ENCODE results near the gene ACAD10.
"Not testable (repeated sequence)": the region's sequence is repeated elsewhere in the genome, so short reads cannot be mapped to it uniquely, and the experiment has no call there.

The ACAD10 gene

DNA sequence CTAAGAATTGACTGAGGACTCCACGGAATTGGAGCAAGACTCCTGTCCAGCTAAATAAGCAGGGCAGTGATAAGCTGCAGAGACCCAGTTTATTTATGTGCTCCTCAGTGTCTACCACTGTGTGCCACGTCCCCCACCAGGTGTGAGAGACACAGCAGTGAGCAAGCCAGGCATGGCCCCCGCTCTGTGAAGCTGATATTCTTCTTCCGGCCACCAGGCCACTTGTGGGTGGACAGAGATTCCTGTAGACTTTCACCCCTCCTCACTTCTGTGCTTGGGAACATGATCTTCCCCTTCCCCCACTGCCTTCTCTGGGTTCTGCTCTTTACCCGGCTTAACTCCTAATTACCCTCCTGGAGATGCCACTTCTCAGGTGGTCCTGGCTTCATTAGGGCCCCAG, 21.4 kb upstream of the ACAD10 start:
- ChIA-PET POLR2A (no interaction called here), CTCF (interaction anchor here (0.7 to 1.6 kb wide), 2 partner anchors 9 to 30 kb away, joined by 3 to 7 read pairs; no protein-coding TSS in a partner anchor)
- TF ChIP-seq, protein P1, sequence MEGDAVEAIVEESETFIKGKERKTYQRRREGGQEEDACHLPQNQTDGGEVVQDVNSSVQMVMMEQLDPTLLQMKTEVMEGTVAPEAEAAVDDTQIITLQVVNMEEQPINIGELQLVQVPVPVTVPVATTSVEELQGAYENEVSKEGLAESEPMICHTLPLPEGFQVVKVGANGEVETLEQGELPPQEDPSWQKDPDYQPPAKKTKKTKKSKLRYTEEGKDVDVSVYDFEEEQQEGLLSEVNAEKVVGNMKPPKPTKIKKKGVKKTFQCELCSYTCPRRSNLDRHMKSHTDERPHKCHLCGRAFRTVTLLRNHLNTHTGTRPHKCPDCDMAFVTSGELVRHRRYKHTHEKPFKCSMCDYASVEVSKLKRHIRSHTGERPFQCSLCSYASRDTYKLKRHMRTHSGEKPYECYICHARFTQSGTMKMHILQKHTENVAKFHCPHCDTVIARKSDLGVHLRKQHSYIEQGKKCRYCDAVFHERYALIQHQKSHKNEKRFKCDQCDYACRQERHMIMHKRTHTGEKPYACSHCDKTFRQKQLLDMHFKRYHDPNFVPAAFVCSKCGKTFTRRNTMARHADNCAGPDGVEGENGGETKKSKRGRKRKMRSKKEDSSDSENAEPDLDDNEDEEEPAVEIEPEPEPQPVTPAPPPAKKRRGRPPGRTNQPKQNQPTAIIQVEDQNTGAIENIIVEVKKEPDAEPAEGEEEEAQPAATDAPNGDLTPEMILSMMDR (IDR thresholded peaks at IDR 0.05; ENCODE audit: insufficient read depth, low read length, missing control alignments) = no peak
- DNase-seq (ENCODE audit: low read depth, low spot score) = no peak
- H3K4me3 ChIP-seq (ENCODE audit: low read depth, low read length) = no peak overlapping the region

DNA sequence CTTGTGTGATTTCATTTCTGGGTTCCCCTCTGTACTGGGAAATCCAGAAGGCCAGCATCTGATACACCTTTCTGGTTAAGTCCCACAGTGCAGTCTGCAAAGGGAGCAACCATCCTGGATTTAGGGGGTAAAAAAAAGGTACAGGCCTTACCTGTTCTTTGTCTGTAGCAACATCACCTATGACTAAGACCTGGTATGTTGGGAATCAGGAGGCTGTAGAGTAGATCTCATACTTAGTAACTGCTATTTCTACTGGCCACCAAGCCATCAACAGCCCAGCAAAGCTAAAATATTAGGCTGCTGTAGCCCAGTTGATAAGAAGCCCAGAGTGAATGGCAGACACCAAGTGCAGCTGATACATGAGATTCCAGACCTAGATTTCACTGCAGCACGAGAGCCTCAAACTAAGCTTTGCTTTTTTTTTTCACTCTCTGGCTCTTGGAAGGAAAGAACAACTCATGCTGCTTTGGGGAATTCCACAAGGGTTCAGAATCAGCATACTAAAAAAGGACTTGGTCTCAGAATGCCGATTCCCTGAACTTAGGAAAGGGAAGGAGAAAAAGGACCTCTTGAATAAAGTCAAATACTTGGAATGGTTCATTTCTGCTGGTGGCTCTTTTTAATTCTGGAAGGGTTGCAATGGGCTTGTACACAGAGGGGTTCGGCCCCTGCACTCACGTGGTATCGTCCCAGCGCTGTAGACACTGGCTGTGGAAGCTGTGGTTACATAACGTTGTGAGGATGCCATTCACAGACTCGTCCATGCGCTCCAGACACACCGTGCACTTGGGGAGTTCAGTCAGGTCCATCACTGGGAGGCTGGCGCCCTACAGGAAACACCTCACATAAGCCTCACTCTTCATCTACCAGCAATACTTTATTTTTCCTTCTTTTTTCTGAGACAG, 20.6 kb upstream of the ACAD10 start:
- no peak overlapping the region for H3K4me3 ChIP-seq (ENCODE audit: low read depth, low read length)
- CTCF ChIA-PET = interaction anchor here (0.7 kb wide), 1 partner anchor 31 kb away, joined by 3 read pairs; no protein-coding TSS in a partner anchor
- TF ChIP-seq, protein P1 (IDR thresholded peaks at IDR 0.05; ENCODE audit: insufficient read depth, low read length, missing control alignments) = no peak
- DNase-seq (ENCODE audit: low read depth, low spot score) = no peak
- POLR2A ChIA-PET = no interaction called here

DNA sequence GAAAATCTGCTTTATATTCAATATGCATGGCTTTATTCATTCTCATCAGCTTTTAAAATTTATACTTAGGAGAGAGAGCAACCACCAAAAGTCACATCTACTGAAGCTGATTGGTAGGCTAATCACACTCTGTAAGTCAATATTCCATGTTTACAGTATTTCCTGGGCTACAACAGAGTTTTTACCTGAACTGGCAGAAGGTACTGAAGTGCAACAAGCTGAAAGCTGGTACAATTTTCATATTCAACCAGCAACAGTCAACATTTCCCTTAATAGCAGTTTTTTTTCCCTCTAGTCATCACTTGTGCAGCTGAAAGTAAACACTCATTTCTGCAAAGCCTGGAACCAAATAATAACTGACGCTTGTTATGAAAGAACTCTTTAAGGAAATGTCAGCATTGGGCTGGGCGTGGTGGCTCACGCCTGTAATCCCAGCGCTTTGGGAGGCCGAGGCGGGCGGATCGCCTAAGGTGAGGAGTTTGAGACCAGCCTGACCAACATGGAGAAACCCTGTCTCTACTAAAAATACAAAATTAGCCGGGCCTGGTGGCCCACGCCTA, 13.0 kb upstream of the ACAD10 start:
- H3K4me3 ChIP-seq (ENCODE audit: low read depth, low read length) = no peak overlapping the region
- TF ChIP-seq, protein P1 (IDR thresholded peaks at IDR 0.05; ENCODE audit: insufficient read depth, low read length, missing control alignments) = no peak
- CTCF ChIA-PET = interaction anchor here (0.9 to 8.6 kb wide), 18 partner anchors 8 to 279 kb away, joined by 3 to 64 read pairs (median 5); no protein-coding TSS in a partner anchor
- POLR2A ChIA-PET = interaction anchor here (1.3 kb wide), 1 partner anchor 13 kb away, joined by 4 read pairs; the partner anchor contains the start of genes ACAD10 and BRAP
- DNase-seq (ENCODE audit: low read depth, low spot score) = no peak

DNA sequence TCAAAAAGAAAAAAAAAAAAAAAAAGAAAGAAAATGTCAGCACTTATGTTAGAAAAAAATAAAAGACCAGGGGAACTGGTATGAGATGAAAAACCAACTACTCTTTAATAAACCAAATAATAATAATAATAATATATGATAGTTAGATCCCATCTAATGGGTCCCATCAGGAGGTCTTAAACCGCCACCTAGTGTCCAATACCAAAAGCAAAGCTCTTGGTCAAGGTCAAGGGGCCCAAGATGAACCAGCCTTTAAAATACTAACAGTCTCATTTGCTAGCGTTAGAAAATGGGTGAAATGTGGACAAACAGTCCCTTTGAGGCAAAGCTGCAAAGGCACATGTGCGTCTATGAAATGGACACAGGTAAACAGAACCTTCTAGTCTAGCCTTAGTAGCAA, 12.3 kb upstream of the ACAD10 start:
- TF ChIP-seq, protein P1 (IDR thresholded peaks at IDR 0.05; ENCODE audit: insufficient read depth, low read length, missing control alignments) = peak; percentile 40
- H3K4me3 ChIP-seq (ENCODE audit: low read depth, low read length) = no peak overlapping the region
- ChIA-PET POLR2A (interaction anchor here (1.3 kb wide), 1 partner anchor 12 kb away, joined by 4 read pairs; the partner anchor contains the start of genes ACAD10 and BRAP), CTCF (interaction anchor here (0.7 to 8.6 kb wide), 19 partner anchors 10 to 280 kb away, joined by 3 to 64 read pairs (median 4); no protein-coding TSS in a partner anchor)
- DNase-seq (ENCODE audit: low read depth, low spot score) = no peak

DNA sequence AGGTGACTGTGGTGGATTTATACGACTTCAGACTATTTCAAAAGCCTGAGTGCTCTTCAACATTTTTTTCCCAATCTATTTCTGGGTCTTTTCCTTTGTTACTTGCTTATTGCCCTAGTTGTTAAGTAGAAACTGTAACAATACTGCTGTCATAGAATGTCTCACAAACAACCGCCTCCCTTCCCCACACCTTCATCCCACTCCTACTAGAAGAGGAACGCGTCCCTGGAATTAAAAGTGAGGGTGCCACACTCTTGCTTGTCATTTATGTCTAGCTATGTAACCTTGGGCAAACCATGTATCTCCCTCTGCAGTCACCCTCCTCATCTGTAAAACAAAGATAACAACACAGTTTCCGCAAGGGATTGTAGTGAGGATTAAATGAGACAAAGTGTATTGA, 8.7 kb upstream of the ACAD10 start:
- DNase-seq (ENCODE audit: low read depth, low spot score) = no peak
- POLR2A ChIA-PET = no interaction called here
- CTCF ChIA-PET = interaction anchor here (1.5 to 8.6 kb wide), 2 partner anchors 8 to 280 kb away, joined by 4 to 64 read pairs; partner anchors contain the start of genes ACAD10 and BRAP
- no peak overlapping the region for H3K4me3 ChIP-seq (ENCODE audit: low read depth, low read length)
- TF ChIP-seq, protein P1 (IDR thresholded peaks at IDR 0.05; ENCODE audit: insufficient read depth, low read length, missing control alignments) = no peak

- CTCF ChIA-PET = interaction anchor here (1.0 to 3.0 kb wide), 6 partner anchors 10 to 287 kb away, joined by 3 to 9 read pairs (median 6); no protein-coding TSS in a partner anchor
- peak overlapping the region; percentile 99 for H3K4me3 ChIP-seq (ENCODE audit: low read depth, low read length)
- POLR2A ChIA-PET = interaction anchor here (1.1 to 1.4 kb wide), 2 partner anchors 12 to 128 kb away, joined by 3 to 4 read pairs; no protein-coding TSS in a partner anchor
- not testable (repeated sequence) for DNase-seq (ENCODE audit: low read depth, low spot score)
Measured at GRCh38 chr12:111684485-111685198, 1.2 kb upstream of the ACAD10 start.
